IMR-90 (cell line): ENCODE measurements around the gene PLA2G4A. TPM values are rescaled to one million over a fixed set of nuclear protein-coding genes. Genes with fewer than 3 reads are reported as not detected.

Source experiments
- ATAC-seq: fragments of 200-7000 bp; cut with Tn5 transposase; 2 replicates; pipeline ENCODE4 v1.9.1; 2020; ENCODE audit warnings: low read depth, mild to moderate bottlenecking, moderate library complexity
- BruUV-seq: library from RNA; stranded (reverse); fragments of 400-500 nt; replicated peaks from 2 replicates; lab custom pipeline; 2021; lab: Mats Ljungman, UMichigan
- CTCF ChIA-PET: fragments of 300-600 bp; formaldehyde crosslinking; extraction: SDS; loops from one replicate; lab custom pipeline; 2021; ENCODE audit warnings: antibody characterized with exemption; lab: Yijun Ruan, JAX
- POLR2A ChIA-PET: fragments of 300-600 bp; sonication (Branson Sonifier 250); formaldehyde crosslinking; loops from one replicate; lab custom pipeline; 2022; ENCODE audit warnings: antibody characterized with exemption; ENCODE audit not compliant: unreplicated experiment; lab: Charles Lee
- DNase-seq: peaks from one replicate; pipeline ENCODE4 v3.0.0; 2013
- H2AFZ ChIP-seq: replicated peaks from 2 replicates; pipeline ENCODE3; 2013; ENCODE audit warnings: low read length, mild to moderate bottlenecking; ENCODE audit not compliant: poor library complexity
- H2AK5ac ChIP-seq: 2 replicates; pipeline ENCODE4 v1.6.1; 2013; ENCODE audit warnings: low read depth, low read length, inconsistent platforms
- H2AK9ac ChIP-seq: replicated peaks from 2 replicates; pipeline ENCODE3; 2013; ENCODE audit warnings: mild to moderate bottlenecking, low read depth, low read length, moderate library complexity; ENCODE audit not compliant: poor library complexity
- H2BK120ac ChIP-seq: 2 replicates; pipeline ENCODE4 v1.6.1; 2013; ENCODE audit warnings: low read depth, low read length, inconsistent platforms
- H2BK15ac ChIP-seq: 3 replicates; pipeline ENCODE4 v1.6.1; 2013; ENCODE audit warnings: low read depth, low read length, inconsistent platforms
- H2BK20ac ChIP-seq: 2 replicates; pipeline ENCODE4 v1.6.1; 2013; ENCODE audit warnings: low read depth, mild to moderate bottlenecking, inconsistent platforms, low read length, moderate library complexity
- H2BK5ac ChIP-seq: 2 replicates; pipeline ENCODE4 v1.6.1; 2013; ENCODE audit warnings: mild to moderate bottlenecking, low read depth, low read length, inconsistent platforms; ENCODE audit not compliant: poor library complexity, severe bottlenecking
- H3K14ac ChIP-seq: replicated peaks from 2 replicates; pipeline ENCODE4 v1.6.1; 2013; ENCODE audit warnings: low read depth, low read length, inconsistent platforms
- H3K18ac ChIP-seq: 2 replicates; pipeline ENCODE4 v1.6.1; 2013; ENCODE audit warnings: low read depth, low read length, control low read depth
- H3K23ac ChIP-seq: 2 replicates; pipeline ENCODE4 v1.6.1; 2013; ENCODE audit warnings: low read depth, low read length, inconsistent platforms
- H3K27ac ChIP-seq: 2 replicates; pipeline ENCODE4 v1.5.1; 2013; ENCODE audit warnings: mild to moderate bottlenecking, control low read depth, low read length; ENCODE audit not compliant: insufficient read depth
- H3K27me3 ChIP-seq: 2 replicates; pipeline ENCODE4 v1.6.1; 2013; ENCODE audit warnings: low read length; ENCODE audit not compliant: control insufficient read depth, insufficient read depth
- H3K36me3 ChIP-seq: 2 replicates; pipeline ENCODE4 v1.6.1; 2013; ENCODE audit warnings: low read length, mixed read lengths; ENCODE audit not compliant: control insufficient read depth, insufficient read depth
- H3K4ac ChIP-seq: 2 replicates; pipeline ENCODE4 v1.6.1; 2013; ENCODE audit warnings: low read depth, low read length, inconsistent platforms
- H3K4me1 ChIP-seq: 2 replicates; pipeline ENCODE4 v1.6.1; 2013; ENCODE audit warnings: low read length, mixed read lengths; ENCODE audit not compliant: control insufficient read depth, insufficient read depth
- H3K4me2 ChIP-seq: 2 replicates; pipeline ENCODE4 v1.6.1; 2013; ENCODE audit warnings: low read depth, mild to moderate bottlenecking, control low read depth, low read length, moderate library complexity
- H3K4me3 ChIP-seq: 2 replicates; pipeline ENCODE4 v1.5.1; 2013; ENCODE audit warnings: low read depth, mild to moderate bottlenecking, control low read depth, low read length, moderate library complexity; ENCODE audit not compliant: insufficient read depth
- H3K56ac ChIP-seq: 2 replicates; pipeline ENCODE4 v1.6.1; 2013; ENCODE audit warnings: low read length, inconsistent platforms; ENCODE audit not compliant: insufficient read depth; ENCODE audit errors: extremely low read depth
- H3K79me1 ChIP-seq, 2 experiments: 2 replicates each; pipeline ENCODE4 v1.6.1; 2013; ENCODE audit warnings: low read length in 2 of 2, inconsistent platforms in 1 of 2, low read depth in 1 of 2
- H3K9ac ChIP-seq: 2 replicates; pipeline ENCODE4 v1.6.1; 2013; ENCODE audit warnings: low read depth, low read length, control low read depth
- H3K9me1 ChIP-seq: 2 replicates; pipeline ENCODE4 v1.6.1; 2013; ENCODE audit warnings: low read length, inconsistent platforms; ENCODE audit not compliant: insufficient read depth
- H3K9me3 ChIP-seq: 2 replicates; pipeline ENCODE4 v1.6.1; 2013; ENCODE audit warnings: low read length; ENCODE audit not compliant: control insufficient read depth, insufficient read depth
- H4K20me1 ChIP-seq: 2 replicates; pipeline ENCODE4 v1.6.1; 2013; ENCODE audit warnings: low read length, inconsistent platforms; ENCODE audit not compliant: insufficient read depth
- H4K5ac ChIP-seq: 2 replicates; pipeline ENCODE4 v1.6.1; 2013; ENCODE audit warnings: mild to moderate bottlenecking, low read depth, low read length, control low read depth
- H4K8ac ChIP-seq, 2 experiments: 2 replicates each; pipeline ENCODE4 v1.6.1; 2013; ENCODE audit warnings: low read depth in 2 of 2, low read length in 2 of 2, control low read depth in 1 of 2, inconsistent platforms in 1 of 2
- H4K91ac ChIP-seq: 2 replicates; pipeline ENCODE4 v1.6.1; 2013; ENCODE audit warnings: low read depth, low read length, inconsistent platforms; ENCODE audit not compliant: insufficient read depth
- BHLHE40 ChIP-seq: fragments of 150-350 bp; IDR thresholded peaks from 2 replicates; pipeline ENCODE4 v1.6.1; 2016; ENCODE audit warnings: mild to moderate bottlenecking, low read depth, low read length
- CEBPB ChIP-seq: IDR thresholded peaks from 2 replicates; pipeline ENCODE4 v1.6.1; 2012; ENCODE audit warnings: low read depth, low read length, improper control_type of control experiment
- CHD1 ChIP-seq: IDR thresholded peaks from 2 replicates; pipeline ENCODE4 v1.6.1; 2012; ENCODE audit warnings: low read depth, low read length, improper control_type of control experiment
- CTCF ChIP-seq: conservative IDR thresholded peaks from 2 replicates; pipeline ENCODE4 v1.5.1; 2012; ENCODE audit warnings: mild to moderate bottlenecking, low read depth, low read length, improper control_type of control experiment
- FOS ChIP-seq: fragments of 150-350 bp; IDR thresholded peaks from 2 replicates; pipeline ENCODE4 v1.6.1; 2016; ENCODE audit warnings: low read depth, low read length
- MAFK ChIP-seq: IDR thresholded peaks from 2 replicates; pipeline ENCODE4 v1.6.1; 2012; ENCODE audit warnings: low read depth, low read length, improper control_type of control experiment
- MAZ ChIP-seq: IDR thresholded peaks from 2 replicates; pipeline ENCODE4 v1.6.1; 2012; ENCODE audit warnings: low read depth, mild to moderate bottlenecking, low read length, improper control_type of control experiment, moderate library complexity, borderline replicate concordance
- MXI1 ChIP-seq: IDR thresholded peaks from 2 replicates; pipeline ENCODE4 v1.6.1; 2012; ENCODE audit warnings: low read depth, mild to moderate bottlenecking, low read length, moderate library complexity, borderline replicate concordance
- POLR2A ChIP-seq: IDR thresholded peaks from 2 replicates; pipeline ENCODE4 v1.6.1; 2012; ENCODE audit warnings: mild to moderate bottlenecking, low read depth, low read length
- RAD21 ChIP-seq: IDR thresholded peaks from 2 replicates; pipeline ENCODE4 v1.6.1; 2012; ENCODE audit warnings: low read length, improper control_type of control experiment
- RFX5 ChIP-seq: IDR thresholded peaks from 2 replicates; pipeline ENCODE4 v1.8.0; 2012; ENCODE audit warnings: low read depth, mild to moderate bottlenecking, low read length, moderate library complexity
- WGBS, 2 experiments: methylation state at CpG; one replicate each; pipeline versions ENCODE4 v1.1.5 to v1.1.7; 2013; ENCODE audit warnings: missing lambda C conversion rate in 2 of 2; ENCODE audit not compliant: insufficient read length in 1 of 2; ENCODE audit errors: extremely low coverage in 2 of 2; 5-methylcytosine and 5-hydroxymethylcytosine counted together
- dilution Hi-C: fragments of 300-500 bp; cut with HindIII; formaldehyde crosslinking; loops from one replicate; pipeline ENCODE4 v1.14.3; 2018; ENCODE audit warnings: low sequenced_read_pairs; ENCODE audit not compliant: unreplicated experiment
- in situ Hi-C: fragments of 300-500 bp; cut with MboI; formaldehyde crosslinking; loops from 3 replicates; pipeline ENCODE4 v1.14.3; 2019; ENCODE audit warnings: low sequenced_read_pairs, inconsistent platforms, mixed read lengths
- intact Hi-C: fragments of 100-400 bp; cut with micrococcal nuclease; formaldehyde crosslinking; loops from 2 replicates; pipeline ENCODE4 v1.10.0; 2022
- polyA plus RNA-seq, 3 experiments: library from polyadenylated mRNA; depleted of rRNA; stranded (reverse); fragments of >200 nt; gene quantifications; 2 replicates each; pipeline ENCODE4 v1.2.3, GENCODE V29; 2012; ENCODE audit warnings: low replicate concordance in 1 of 3
- total RNA-seq: library from RNA; depleted of rRNA; stranded (reverse); fragments of >200 nt; gene quantifications from 2 replicates; pipeline ENCODE4 v1.2.3, GENCODE V29; 2012
- TF ChIP-seq, protein P1 (sequence below): fragments of 150-350 bp; IDR thresholded peaks from 2 replicates; pipeline ENCODE4 v1.6.1; 2016; ENCODE audit warnings: low read depth, mild to moderate bottlenecking, low read length, moderate library complexity, borderline replicate concordance

Gene PLA2G4A
- total and polyA plus RNA-seq, 2 of the 4 experiments (the other 2 are of a cell fraction), result 1.6 to 3.8 TPM

DNA sequence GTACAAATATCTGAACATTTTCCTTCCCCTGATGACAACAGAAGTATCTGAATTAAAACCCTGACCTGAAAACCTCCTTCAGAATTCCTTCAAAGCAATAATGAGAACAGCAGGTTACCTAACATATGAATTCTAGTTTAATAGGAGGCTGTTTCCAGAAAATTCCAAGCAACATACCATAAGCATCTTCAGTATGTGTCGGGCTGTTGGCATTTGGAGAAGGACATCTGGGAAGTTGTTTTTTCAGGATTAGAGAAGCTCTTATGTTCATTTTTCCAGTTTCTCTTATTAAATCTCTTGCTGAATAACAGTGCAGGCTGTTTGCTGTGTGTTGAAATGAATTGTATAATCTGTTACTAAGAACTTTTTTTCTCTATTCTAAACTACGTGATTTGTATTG is 101.5 kb downstream of the PLA2G4A start:
- CTCF ChIA-PET, result no interaction called here
- peak; percentile 78 for ATAC-seq
- H3K79me1 ChIP-seq, result no peaks in the 10 kb centered on the region

More for the DNA sequence above, 101.5 kb downstream of the PLA2G4A start:
- Histone ChIP-seq H3K4me2 (no peak overlapping the region), H3K4me3 (no peak overlapping the region), H2BK20ac (no peak overlapping the region), H2AFZ (no peak overlapping the region), H3K27me3 (no peaks in the 10 kb centered on the region), H3K9me3 (no peaks in the 10 kb centered on the region), H3K36me3 (no peaks in the 10 kb centered on the region), H3K14ac (no peak overlapping the region), H4K91ac (no peak overlapping the region), H3K56ac (no peak overlapping the region), H3K4me1 (no peaks in the 10 kb centered on the region), H3K23ac (no peak overlapping the region), H4K5ac (no peak overlapping the region), H2BK15ac (no peak overlapping the region), H3K27ac (no peak overlapping the region), H4K20me1 (no peaks in the 10 kb centered on the region), H3K4ac (no peak overlapping the region), H4K8ac (no peak overlapping the region), H2AK9ac (no peak overlapping the region), H3K9ac (no peak overlapping the region), H3K9me1 (no peaks in the 10 kb centered on the region), H2AK5ac (no peak overlapping the region), H2BK5ac (no peak overlapping the region), H3K18ac (no peak overlapping the region), H2BK120ac (no peak overlapping the region)
- intact Hi-C loops (no loop called here), in situ Hi-C loops (no loop called here), dilution Hi-C loops (no loop called here)
- no CpG with 5 or more reads among the region's 2 CpGs for WGBS, 2 experiments
- TF ChIP-seq MAFK (no peak), POLR2A (no peak), MXI1 (no peak), MAZ (no peak), BHLHE40 (no peak), RAD21 (no peak), RFX5 (no peak), CHD1 (no peak), FOS (no peak), CTCF (no peak), CEBPB (no peak)
- TF ChIP-seq, protein P1, sequence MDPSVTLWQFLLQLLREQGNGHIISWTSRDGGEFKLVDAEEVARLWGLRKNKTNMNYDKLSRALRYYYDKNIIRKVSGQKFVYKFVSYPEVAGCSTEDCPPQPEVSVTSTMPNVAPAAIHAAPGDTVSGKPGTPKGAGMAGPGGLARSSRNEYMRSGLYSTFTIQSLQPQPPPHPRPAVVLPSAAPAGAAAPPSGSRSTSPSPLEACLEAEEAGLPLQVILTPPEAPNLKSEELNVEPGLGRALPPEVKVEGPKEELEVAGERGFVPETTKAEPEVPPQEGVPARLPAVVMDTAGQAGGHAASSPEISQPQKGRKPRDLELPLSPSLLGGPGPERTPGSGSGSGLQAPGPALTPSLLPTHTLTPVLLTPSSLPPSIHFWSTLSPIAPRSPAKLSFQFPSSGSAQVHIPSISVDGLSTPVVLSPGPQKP, result no peak
- POLR2A ChIA-PET, result no interaction called here
- no TSS peak for BruUV-seq
- peak; percentile 58 for DNase-seq
